ENCODE results near the gene SLITRK3.

Gene SLITRK3

GRCh38 chr3:165195640-165196576 is at the start of gene SLITRK3:
Gene SLITRK3, minus strand, starts transcription at chr3:165196384. Its CDS starts 5,554 bp downstream, at chr3:165190830.
- DNase-seq = no peak

GRCh38 chr3:165243597-165243996 is 47.4 kb upstream of the SLITRK3 start:
- no peak for DNase-seq

GRCh38 chr3:165233501-165234195 is 37.5 kb upstream of the SLITRK3 start:
- no peak for DNase-seq

- no peak for DNase-seq
These were observed 29.4 kb upstream of the SLITRK3 start for GRCh38 chr3:165225604-165226003.

- DNase-seq = no peak
These were observed 21.6 kb upstream of the SLITRK3 start for GRCh38 chr3:165217739-165218138.

- no peak for DNase-seq
These were observed 16.4 kb upstream of the SLITRK3 start for GRCh38 chr3:165212580-165212979.

GRCh38 chr3:165211721-165212120 is 15.5 kb upstream of the SLITRK3 start:
- DNase-seq = no peak

- no peak for DNase-seq
These were observed 14.5 kb upstream of the SLITRK3 start for GRCh38 chr3:165210727-165211126.

- no peak for DNase-seq
These were observed 13.9 kb upstream of the SLITRK3 start for GRCh38 chr3:165210132-165210531.

- DNase-seq = peak; percentile 41 to 46
These were observed 10.5 kb upstream of the SLITRK3 start for GRCh38 chr3:165206454-165207266.

GRCh38 chr3:165204445-165204844 is 8.3 kb upstream of the SLITRK3 start:
- no peak for DNase-seq

- no peak for DNase-seq
These were observed 6.8 kb upstream of the SLITRK3 start for GRCh38 chr3:165202995-165203394.

- DNase-seq = no peak
These were observed 5.8 kb upstream of the SLITRK3 start for GRCh38 chr3:165201964-165202363.

- no peak for DNase-seq
These were observed 1.3 kb upstream of the SLITRK3 start for GRCh38 chr3:165197481-165197800.

- DNase-seq = no peak
These were observed 645 bp upstream of the SLITRK3 start for GRCh38 chr3:165196577-165197480.

- DNase-seq = no peak
These were observed 944 bp downstream of the SLITRK3 start for GRCh38 chr3:165195241-165195639.

- DNase-seq = no peak
These were observed 1.5 kb downstream of the SLITRK3 start for GRCh38 chr3:165194511-165195240.

- DNase-seq = no peak
These were observed 2.6 kb downstream of the SLITRK3 start for GRCh38 chr3:165193366-165194254.

GRCh38 chr3:165192610-165193192 is 3.5 kb downstream of the SLITRK3 start:
- no peak for DNase-seq

- DNase-seq = no peak
These were observed 4.7 kb downstream of the SLITRK3 start for GRCh38 chr3:165191491-165191890.
